HTR-8/SVneo (cell line): Measurements from ENCODE around the gene STAG1.
"Not testable (repeated sequence)": the region's sequence is repeated elsewhere in the genome, so short reads cannot be mapped to it uniquely, and the experiment has no call there.

ENCODE experiments used
- DNase-seq: peaks from one replicate; pipeline ENCODE4 v3.0.0; 2011; ENCODE audit warnings: low spot score, mixed read lengths; ENCODE audit not compliant: insufficient read length
- FAIRE-seq: peaks from 2 replicates; lab custom pipeline; 2011; peaks lifted over from hg19 to GRCh38; lab: Jason Lieb, UNC

Gene STAG1

DNA sequence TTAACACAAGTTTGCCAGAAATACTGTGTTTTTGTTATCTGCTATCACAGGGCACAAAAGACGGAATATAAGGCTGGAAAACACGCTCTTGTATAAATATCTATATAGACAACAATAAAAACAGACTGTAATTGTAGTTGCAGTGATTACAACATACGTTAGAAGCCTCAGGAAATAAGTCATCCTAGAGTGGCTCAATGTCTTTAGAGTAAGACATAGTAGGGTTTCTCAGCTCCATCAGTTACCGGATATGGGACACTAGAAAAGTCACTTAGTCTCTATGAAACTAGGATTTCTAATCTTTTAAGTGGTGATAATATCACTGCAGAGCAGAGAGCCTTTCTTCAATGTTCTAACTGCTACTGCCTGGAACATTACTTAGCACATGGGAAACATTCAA, 208.8 kb downstream of the STAG1 start:
- FAIRE-seq (no peak), DNase-seq (no peak)

DNA sequence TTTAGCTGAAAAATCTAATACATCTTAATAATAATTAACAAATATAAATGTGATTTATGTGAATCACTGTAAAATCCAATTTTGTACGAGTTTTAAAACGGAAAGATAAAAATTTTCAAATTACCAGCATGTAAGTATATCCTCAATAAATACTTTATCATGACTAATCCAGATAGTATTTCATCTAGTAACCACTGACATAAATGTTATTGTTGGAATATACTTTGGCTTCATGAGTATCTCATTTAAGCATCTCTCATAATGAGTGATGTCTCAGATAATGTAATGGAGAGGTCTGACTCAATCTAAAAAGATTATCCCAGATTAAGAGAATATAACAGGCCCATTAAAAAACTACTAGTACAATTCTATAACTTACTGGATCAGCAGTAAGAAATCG, 216.3 kb downstream of the STAG1 start:
- no peak for FAIRE-seq

DNA sequence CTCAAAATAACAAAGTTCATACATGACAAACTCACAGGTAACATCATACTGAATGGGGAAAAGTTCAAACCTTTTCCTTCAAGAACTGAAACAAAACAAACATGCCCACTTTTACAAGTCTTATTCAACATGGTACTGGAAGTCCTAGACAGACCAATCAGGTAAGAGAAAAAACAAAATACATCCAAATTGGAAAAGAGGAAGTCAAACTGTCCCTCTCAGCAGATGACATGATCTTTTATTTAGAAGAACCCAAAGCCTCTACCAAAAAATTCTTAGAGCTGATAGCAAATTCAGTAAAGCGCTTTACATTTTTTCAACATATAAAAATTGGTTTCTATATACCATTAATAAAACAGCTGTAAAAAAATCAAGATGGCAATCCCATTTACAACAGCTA, 219.4 kb downstream of the STAG1 start:
- DNase-seq (no peak), FAIRE-seq (no peak)

More for the DNA sequence above, 216.3 kb downstream of the STAG1 start:
- no peak for DNase-seq

DNA sequence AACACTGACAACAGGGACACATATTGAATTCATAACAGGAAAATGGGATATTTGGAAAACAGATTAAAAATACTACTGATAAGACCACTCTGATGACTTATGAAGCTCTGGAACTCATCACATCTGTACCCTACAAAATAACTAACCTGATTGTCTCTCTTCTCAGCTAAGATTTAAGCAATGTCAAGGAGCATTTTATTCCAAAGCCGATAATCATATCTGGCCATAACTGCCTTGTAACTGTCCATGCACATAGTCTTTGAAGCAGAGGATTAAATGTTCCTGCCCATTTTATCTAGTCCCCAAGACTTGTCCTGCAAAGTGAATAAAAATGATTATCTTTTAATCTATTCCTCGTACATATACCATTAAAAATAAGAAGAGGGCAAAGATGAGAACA, 234.1 kb downstream of the STAG1 start:
- FAIRE-seq (no peak), DNase-seq (no peak)

DNA sequence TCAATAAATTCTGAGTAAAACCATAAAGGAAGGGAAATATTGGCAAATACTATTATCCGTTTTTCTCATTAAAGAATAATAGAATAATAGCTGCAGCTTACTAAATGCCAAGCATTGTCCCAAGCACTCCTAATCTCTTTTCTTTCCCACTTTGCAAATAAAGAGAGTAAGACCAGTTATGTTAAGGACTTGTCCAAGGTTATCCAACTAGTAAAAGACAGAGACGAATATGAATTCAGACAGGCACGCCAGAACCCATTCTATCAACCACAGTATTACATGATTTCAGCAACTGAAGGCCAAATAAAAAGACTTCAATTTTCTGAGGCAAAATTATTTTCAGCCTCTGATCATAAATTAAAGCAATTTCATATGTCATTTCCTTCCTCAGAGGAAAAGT, 235.5 kb downstream of the STAG1 start:
- no peak for FAIRE-seq
- DNase-seq = no peak

DNA sequence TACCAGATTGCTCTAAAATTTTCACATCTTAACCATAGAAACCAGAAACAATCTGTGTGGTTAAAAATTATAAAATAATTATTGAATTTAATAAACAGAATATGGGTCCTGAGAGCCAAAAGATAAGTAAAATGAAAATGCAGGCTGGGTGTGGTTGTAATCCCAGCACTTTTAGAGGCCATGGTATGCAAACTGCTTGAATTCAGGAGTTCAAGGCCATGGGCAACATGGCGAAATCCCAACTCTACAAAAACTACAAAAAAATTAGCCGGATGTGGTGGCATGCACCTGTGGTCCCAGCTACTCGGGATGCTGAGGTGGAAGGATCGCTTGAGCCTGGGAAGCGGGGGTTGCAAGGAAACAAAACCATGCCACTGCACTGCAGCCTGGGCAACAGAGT, 236.1 kb downstream of the STAG1 start:
- DNase-seq (no peak), FAIRE-seq (no peak)

DNA sequence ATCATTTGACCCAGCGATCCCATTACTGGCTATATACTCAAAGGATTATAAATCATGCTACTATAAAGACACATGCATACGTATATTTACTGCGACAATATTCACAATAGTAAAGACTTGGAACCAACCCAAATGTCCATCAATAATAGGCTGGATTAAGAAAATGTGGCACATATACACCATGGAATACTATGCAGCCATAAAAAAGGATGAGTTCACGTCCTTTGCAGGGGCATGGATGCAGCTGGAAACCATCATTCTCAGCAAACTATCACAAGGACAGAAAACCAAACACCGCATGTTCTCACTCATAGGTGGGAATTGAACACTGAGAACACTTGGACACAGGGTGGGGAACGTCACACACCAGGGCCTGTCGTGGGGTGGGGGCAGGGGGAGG, 237.6 kb downstream of the STAG1 start:
- not testable (repeated sequence) for DNase-seq, FAIRE-seq

DNA sequence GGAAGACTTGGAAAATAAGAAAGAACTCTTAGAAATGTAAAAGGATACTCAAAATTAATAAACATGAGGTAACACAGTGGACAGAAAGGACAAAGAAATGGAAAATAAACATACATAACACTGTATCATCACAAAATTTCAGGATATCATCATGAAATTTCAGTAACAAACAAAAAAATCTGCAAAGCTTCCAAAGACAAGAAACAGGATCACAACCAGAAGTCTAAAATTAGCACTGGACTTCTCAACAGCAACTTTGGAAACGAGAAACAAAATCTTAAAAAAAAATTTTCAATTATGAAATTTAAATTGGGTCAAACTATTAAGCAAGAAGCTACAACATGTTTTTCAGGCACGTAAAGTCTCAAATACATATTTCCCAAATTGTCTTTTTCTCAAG, 238.8 kb downstream of the STAG1 start:
- DNase-seq (no peak), FAIRE-seq (no peak)

DNA sequence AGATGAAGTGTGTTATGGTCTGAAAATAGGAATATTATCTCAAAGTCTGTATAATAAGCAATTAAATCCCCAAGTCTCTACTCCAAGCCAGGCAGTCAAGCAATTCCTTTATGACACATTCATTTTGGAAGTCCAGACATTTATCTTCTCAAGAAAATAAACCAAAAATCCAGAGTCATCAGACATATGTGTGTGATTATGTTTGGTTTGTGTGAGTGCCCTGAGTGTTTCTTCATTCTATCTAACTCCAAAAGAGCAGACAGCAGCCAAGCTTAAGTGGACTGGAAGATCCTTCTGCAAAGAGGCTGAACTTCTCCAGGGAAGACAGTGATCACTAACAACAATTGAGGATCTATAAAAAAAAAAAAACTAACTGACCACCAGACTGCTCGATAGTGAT, 239.8 kb downstream of the STAG1 start:
- DNase-seq (no peak), FAIRE-seq (no peak)

DNA sequence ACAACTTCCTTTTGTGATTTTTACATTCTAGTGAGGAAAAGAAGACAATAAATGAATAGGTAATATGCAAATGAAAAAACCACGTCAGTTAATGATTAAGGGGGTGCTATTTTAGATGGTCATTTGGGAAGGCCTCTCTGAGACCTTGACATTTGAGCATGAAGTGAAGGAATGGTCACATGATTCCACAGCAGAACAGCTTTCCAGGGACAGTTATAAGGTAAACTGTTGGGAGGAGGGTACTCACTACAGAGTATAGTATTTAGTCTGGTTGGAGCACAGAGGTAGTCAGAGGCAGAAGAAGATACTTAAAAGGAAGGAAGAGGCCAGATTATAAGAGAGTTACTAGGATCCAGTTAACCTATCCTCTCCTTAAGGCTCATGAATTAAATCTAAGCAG, 246.5 kb downstream of the STAG1 start:
- FAIRE-seq = no peak

DNA sequence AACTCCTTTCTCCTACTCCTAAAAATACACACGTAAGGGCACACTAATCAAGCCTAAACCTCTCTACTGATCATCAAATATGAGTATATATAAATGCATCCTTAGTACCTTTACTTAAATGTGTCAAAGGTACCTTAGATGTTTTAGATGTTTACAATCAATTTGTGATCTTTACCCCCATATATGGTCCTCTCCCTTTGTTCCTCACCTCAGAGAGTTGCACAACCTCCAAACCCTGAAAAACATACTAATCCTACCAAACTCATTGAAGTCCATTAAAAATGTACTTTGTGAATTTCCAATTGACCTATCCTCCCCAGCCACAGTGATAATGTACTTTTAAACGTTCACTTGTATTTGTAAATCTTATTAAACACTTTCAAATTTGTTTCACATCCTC, 249.1 kb downstream of the STAG1 start:
- FAIRE-seq (no peak), DNase-seq (no peak)

More for the DNA sequence above, 246.5 kb downstream of the STAG1 start:
- DNase-seq = no peak

DNA sequence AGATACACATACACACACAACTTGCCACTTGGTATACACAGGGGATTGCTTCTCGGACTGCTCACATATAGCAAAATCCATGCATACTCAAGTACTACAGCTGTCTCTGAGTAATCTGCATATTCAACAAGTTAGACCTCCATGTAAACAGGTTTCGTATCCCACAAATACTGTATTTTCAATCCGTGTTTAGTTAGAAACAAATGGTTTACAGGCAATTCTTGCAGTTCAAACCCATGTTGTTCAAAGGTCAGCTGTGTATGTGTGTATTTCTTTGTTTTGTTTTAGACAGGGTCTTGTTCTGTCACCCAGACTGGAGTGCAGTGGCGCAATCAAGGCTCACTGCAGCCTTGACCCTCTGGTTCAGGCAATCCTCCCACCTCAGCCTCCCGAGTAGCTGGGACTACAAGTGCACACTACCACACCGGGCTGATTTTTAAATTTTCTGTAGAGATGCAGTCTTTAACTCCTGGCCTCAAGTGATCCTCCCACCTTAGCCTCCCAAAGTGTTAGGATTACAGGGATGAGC, 253.2 kb downstream of the STAG1 start:
- no peak for FAIRE-seq
- DNase-seq = no peak

DNA sequence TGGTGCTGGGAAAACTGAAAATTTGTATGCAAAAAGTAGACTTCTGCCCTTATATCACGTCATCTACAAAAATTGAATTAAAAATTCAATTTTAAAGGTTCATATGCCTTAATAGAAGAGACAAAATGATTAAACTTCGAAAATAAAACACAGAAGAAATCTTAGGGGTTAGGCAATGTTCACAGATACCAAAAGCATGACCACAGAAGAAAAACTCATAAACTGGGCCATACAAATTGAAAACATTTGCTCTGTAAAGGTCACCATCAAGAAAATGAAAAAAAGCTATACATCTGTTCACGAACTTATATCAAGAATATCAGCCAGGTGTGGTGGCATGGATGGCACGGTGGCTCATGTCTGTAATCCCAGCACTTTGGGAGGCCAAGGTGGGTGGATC, 257.0 kb downstream of the STAG1 start:
- FAIRE-seq (no peak), DNase-seq (no peak)

DNA sequence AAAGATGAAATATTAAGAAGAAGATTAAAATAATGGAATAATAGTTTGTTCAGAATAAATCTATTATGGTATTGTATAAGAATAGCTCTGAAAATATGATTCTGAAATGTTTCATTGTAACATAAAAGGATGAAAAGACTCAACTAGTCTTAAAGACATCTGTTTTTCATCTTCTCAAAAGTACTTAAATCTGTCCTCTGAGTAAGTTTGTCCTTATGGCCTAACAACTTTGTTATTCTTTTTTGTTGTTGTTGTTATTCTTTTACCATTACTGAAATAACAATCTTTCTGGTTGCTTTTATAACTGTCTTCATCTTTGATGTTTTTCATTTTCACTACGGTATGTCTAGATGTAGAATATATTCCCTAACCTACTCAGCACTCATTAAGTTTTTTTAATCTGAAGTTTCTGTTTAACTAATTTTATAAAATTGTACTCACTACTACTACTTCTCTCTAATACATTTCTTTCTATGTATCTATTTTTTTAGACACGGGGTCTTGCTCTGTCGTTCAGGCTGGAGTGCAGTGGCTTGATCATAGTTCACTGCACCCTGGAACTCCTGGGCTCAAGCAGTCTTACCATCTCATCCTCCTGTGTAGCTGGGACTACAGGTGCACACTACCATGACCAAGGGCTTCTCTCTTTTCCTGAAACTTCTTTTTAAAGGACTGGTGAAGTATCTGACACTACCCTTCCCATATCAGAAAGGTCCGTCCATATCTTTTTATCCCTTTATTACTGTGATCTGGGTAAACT, 261.4 kb downstream of the STAG1 start:
- DNase-seq (no peak), FAIRE-seq (no peak)

DNA sequence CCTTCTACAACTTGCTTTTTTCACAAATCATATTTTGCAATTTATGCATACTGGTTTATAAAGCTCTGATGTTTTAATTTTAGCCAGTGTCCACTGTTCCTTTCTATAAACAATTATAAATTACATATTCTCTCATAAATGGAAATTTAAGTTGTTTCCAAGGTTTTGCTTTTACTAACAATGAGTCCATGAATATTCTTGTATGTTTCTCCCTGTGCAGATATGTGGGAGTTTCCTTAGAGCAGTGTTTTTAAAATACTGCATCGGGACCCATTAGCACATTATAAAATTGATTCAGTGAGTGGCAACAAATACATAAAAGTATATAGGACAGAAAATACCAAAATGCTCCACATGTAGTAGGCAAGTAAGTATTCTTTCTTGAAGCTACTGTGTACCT, 266.4 kb downstream of the STAG1 start:
- no peak for FAIRE-seq

DNA sequence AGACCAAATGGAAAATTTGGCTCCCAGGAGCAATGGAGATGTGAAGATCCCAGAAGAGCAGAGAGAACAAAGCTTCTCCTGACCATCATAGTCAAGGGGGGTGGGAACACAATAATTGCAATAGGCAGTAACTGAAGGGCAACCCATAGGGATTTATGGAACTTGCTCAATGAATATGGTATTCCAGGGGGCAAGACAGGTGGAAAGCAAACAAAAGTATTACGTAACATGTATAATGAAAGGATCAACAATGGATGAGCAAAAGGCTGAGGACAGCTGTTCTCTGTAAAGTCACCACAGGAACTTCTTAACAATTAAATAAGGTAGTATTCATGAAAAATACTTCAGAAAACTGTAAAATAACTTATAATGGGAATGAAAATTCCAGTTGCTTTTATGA, 275.9 kb downstream of the STAG1 start:
- FAIRE-seq (no peak), DNase-seq (no peak)

More for the DNA sequence above, 266.4 kb downstream of the STAG1 start:
- DNase-seq = no peak

DNA sequence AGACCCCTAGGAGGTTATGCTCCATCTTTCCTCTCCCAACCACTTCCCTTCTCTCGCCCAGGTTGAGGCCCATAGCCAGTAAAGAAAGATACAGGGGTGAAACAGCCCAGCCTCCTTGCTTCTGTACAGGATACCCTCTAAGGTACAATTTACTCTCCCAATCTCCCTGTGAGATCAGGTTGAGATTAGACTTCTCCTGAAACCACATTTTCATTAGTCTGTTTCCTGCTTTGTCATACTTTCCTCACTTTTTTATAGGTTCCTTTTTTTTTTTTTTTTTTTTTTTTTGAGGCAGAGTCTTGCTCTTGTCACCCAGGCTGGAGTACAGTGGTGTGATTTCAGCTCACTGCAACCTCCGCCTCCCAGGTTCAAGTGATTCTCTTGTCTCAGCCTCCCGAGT, 277.3 kb downstream of the STAG1 start:
- not testable (repeated sequence) for DNase-seq, FAIRE-seq

DNA sequence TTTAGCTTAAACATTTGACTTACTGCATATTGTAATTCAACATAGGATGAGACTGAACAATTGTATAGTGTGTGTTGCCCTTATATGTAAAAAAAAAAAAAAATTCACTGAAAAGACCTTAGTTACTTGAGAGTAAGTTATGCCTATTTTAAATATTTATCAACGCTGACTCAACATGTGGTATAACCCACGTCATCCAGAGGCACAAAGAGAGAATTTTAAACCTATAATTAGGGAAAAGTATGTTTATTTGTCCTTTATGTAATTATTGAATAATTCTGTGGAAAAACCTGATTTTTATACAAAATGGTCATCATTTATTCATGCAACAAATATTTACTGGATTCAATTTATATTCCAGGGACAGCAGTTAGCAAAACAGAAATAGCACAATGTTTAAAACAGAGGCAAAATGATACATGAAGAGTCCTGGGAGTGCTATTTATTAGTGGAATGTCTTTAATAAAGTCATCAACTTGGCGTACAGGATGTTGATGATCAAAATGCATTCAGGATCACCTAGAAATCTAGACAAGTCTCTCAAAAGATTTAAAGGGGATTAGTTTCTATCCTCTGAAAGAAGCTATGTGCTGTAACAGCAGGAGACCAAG, 278.4 kb downstream of the STAG1 start:
- FAIRE-seq (no peak), DNase-seq (no peak)

DNA sequence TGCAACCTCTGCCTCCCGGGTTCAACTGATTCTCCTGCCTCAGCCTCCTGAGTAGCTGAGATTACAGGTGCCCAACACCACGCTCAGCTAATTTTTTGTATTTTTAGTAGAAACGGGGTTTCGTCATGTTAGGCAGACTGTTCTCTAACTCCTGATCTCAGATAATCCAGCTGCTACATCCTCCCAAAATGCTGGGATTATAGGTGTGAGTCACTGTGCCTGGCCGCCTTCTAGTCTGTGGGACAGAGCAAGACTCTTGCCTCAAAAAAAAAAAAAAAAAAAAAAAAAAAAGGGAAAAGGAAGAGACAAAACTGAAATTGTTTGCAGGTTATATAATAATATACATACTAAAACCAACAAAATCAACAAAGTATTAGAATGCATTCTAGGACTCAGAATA, 286.9 kb downstream of the STAG1 start:
- DNase-seq (no peak), FAIRE-seq (no peak)

DNA sequence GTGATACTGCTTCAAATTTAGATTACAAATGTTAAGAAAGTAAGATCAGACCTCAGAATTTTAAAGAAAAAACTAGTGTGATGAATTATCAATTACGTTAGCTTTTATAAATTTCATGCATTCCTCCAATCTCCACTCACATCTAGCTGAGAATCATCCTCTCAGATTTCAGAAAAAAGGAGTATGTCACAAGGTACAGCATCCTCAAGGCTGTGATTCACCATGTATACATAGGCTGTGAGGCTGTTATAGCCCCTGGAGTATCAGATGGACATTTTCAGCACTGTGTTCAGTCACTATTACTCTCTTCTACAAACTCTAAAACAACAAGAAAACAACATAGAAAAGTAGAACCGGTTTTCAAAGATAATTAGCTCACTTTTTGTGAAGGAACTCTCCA, 287.7 kb downstream of the STAG1 start:
- DNase-seq = peak; percentile 14
- no peak for FAIRE-seq

DNA sequence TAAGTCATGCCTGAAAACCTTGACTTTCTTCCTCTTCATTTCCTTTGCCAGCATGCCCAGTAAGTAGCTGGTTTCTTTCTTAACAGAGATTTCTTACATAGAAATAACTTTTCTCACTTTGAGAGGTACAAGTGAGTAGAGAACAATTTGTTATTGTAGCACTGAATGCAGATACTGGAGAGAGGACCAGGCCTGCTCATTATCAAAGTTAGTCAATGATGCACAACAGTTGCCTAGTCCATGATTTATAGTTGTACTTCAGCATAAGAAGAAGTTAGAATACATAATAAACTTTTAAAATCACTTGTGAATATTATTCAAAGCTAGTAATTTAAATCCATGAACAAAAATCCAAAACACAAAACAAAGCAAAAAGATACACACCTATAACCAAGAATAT, 289.0 kb downstream of the STAG1 start:
- no peak for DNase-seq
- no peak for FAIRE-seq

DNA sequence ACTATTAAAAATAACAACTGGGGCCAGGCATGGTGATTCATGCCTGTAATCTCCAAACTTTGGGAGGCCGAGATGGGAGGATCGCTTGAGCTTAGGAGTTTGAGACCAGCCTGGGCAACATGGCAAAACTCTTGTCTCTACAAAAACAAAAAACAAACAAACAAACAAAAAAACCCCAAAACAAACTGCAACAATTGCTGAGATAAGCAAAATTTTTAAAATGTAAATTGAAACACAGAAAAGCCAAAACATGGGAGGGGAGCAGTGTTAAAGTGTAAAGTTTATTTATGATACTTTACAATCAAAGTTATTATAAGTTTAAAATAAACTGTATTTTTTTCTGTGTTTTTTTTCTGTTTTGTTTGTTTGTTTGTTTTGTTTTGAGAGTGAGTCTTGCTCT, 294.4 kb downstream of the STAG1 start:
- FAIRE-seq (no peak), DNase-seq (no peak)
